H54 (cell line): ENCODE measurements around the gene IMP3.
"Not testable (repeated sequence)": the region's sequence is repeated elsewhere in the genome, so short reads cannot be mapped to it uniquely, and the experiment has no call there.

Experiments used
- DNase-seq: peaks from one replicate; pipeline ENCODE4 v3.0.0; 2011; ENCODE audit warnings: low spot score, mixed read lengths; ENCODE audit not compliant: insufficient read length
- FAIRE-seq: peaks from 3 replicates; lab custom pipeline; 2011; peaks lifted over from hg19 to GRCh38; lab: Jason Lieb, UNC
- POLR2A ChIP-seq: IDR thresholded peaks from 2 replicates; pipeline ENCODE4 v1.6.1; 2011; ENCODE audit warnings: low read depth, mild to moderate bottlenecking, low read length

IMP3 gene

DNA sequence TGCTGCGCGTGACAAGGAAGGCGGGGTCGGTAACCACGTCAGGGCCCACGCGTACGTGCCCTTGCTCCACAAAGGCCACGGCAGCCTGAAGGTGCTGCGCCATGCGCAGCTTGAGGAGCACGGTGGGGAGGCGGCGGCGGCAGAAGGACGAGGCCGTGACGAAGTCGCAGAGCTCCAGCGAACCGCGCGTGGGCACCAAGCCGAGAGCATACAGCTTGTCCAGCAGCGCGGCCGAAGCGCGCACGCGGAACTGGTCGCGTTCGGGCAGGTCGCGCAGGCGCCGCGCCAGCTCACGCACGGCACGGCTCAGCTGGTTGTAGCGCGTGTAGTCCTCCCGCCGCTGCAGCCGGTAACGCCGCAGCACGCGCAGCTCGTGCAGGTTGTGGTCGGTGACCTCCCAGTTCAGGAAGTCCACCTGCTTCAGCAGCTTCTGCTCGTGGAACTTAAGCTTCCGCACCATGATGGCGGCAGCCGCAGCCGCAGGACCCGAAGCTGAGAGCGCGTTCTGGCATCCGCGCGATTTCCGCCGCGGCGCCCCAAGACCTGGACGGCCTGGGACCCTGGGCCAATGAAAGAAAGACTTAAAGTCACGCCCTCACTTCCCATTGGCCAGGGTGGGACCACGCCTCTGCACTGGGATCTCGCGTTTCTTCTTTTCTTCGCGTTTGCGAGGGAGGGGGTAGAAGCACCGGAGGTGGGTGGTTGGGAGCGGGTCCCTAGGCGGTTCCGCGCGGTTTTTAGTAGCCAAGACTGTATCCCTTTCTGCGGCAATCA is at the start of gene IMP3:
IMP3 (minus strand) TSS at position 516 of the 774 bp plus-strand sequence; CDS start at position 460, 56 bp downstream.
- DNase-seq = no peak
- TF ChIP-seq POLR2A = peak; percentile 90
- no peak for FAIRE-seq

DNA sequence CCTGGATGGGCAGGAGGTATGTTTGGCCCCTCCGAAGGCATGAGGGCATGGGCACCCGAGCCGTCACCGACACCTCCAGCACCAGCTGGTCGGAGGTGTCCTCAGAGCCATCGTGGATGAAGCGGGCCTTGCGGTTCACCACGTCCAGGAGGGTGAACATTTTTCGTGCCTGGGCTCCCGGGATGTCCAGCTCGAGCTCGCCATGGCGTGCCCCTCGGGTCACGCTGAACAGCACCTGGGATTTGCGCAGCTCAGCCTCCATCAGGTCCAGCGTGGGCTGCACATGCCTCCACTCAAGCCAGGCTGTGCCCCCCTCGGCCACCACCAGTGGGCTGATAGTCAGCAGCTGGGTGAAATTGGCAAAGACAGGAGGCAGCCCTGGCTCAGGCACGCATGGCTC is 49.4 kb upstream of the IMP3 start:
- DNase-seq, FAIRE-seq: not testable (repeated sequence)

GRCh38 chr15:75688831-75689230 is 48.8 kb upstream of the IMP3 start:
- no peak for TF ChIP-seq POLR2A
- DNase-seq (no peak), FAIRE-seq (no peak)

GRCh38 chr15:75688278-75688557 is 48.2 kb upstream of the IMP3 start:
- TF ChIP-seq POLR2A = no peak
- DNase-seq (no peak), FAIRE-seq (no peak)

DNA sequence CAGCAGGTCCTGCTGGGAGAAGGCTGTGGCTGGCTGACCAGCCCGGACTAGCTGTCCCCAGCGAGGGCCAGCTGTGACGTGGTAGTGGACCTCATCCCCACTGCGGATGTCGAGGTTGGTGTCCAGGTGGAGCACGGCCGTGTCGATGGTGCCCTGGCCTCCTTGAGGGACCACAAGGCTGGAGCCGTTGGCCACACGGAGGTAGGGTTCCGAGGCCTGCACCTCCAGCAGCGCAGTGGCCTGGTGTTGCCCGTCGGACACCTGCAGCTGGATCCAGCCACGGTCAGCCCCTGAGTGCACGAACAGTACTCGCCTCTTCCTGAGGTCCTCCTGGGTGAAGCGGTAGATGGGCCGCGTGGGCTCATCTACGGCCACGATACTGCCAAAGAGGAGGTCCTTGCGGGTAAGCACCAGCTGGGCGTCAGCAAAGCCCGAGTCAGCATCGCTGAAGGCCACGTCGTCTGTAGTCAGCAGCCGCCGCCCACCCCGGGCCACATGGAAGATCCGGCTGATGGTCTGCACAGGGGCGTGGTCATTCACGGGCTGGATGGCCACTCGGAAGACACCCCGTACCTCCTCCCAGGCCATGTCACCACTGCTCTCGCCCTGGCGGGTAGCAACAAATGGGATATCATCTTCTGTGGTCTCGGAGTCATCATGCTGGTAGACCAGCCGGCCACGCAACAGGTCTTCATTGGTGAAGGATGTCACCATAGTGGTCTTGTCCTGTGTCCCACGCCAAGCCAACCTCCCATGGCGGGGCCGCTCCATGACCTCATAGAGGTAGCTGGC is 47.7 kb upstream of the IMP3 start:
- no peak for TF ChIP-seq POLR2A
- FAIRE-seq (no peak), DNase-seq (no peak)

DNA sequence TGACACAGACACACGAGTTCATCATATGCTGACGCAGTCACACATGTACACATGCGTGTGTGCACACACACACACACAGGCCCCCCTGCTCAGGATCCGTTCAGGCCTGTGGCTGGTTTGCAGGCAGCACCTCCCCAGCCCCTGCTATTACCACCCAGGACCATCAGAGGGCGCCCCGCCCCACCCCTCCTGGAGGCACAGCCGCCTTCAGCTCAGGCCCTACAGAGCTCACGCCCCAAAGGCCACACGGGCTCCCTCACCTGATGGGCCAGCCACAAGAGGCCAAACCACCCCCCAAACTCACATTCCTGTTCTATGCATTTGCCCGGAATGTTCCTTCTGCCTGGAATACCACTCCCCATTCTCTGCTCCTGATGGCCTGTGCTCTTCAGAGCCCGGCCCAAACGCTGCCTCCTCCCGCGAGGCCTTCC is 46.2 kb upstream of the IMP3 start:
- not testable (repeated sequence) for FAIRE-seq, DNase-seq

GRCh38 chr15:75685195-75685594 is 45.2 kb upstream of the IMP3 start:
- no peak for TF ChIP-seq POLR2A
- DNase-seq = no peak

GRCh38 chr15:75684648-75685047 is 44.6 kb upstream of the IMP3 start:
- FAIRE-seq = no peak

More at GRCh38 chr15:75685195-75685594, 45.2 kb upstream of the IMP3 start:
- no peak for FAIRE-seq

GRCh38 chr15:75683646-75684312 is 43.8 kb upstream of the IMP3 start:
- not testable (repeated sequence) for FAIRE-seq, DNase-seq

More at GRCh38 chr15:75684648-75685047, 44.6 kb upstream of the IMP3 start:
- no peak for DNase-seq
- no peak for TF ChIP-seq POLR2A

GRCh38 chr15:75682181-75683135 is 42.4 kb upstream of the IMP3 start:
- no peak for TF ChIP-seq POLR2A
- DNase-seq (no peak), FAIRE-seq (no peak)

- TF ChIP-seq POLR2A = no peak
- DNase-seq (no peak), FAIRE-seq (no peak)
These were observed 40.2 kb upstream of the IMP3 start for GRCh38 chr15:75680007-75680789.

- not testable (repeated sequence) for FAIRE-seq, DNase-seq
These were observed 38.3 kb upstream of the IMP3 start for GRCh38 chr15:75678324-75678690.
